PC-9 (cell line): ENCODE data around the gene ERC2. TPM values are rescaled to one million over a fixed set of nuclear protein-coding genes. Genes with fewer than 3 reads are reported as not detected.

ENCODE experiments used
- BruUV-seq: library from RNA; stranded (reverse); fragments of 400-500 nt; replicated peaks from 2 replicates; lab custom pipeline; 2021; lab: Mats Ljungman, UMichigan
- CTCF ChIA-PET: fragments of 300-600 bp; sonication (Branson Sonifier 250); formaldehyde crosslinking; loops from one replicate; lab custom pipeline; 2022; ENCODE audit warnings: antibody characterized with exemption; lab: Charles Lee
- POLR2A ChIA-PET: fragments of 300-600 bp; sonication (Branson Sonifier 250); formaldehyde crosslinking; loops from one replicate; lab custom pipeline; 2022; ENCODE audit warnings: antibody characterized with exemption; ENCODE audit not compliant: unreplicated experiment; lab: Charles Lee
- DNase-seq, 2 experiments: peaks; one replicate each; pipeline versions ENCODE4 v3.0.0 to v3.0.0-alpha.2; 2015 to 2022; ENCODE audit warnings: mixed read lengths in 1 of 2
- H2AFZ ChIP-seq: fragments of 200-600 bp; sonication (generic); 2 replicates; pipeline ENCODE4 v1.8.1; 2017; ENCODE audit warnings: antibody characterized with exemption
- H3F3A ChIP-seq: fragments of 200-600 bp; sonication (generic); 2 replicates; pipeline ENCODE4 v1.8.1; 2017; ENCODE audit warnings: antibody characterized with exemption, mild to moderate bottlenecking, low read depth; ENCODE audit not compliant: insufficient read depth
- H3K27ac ChIP-seq: fragments of 200-600 bp; sonication (generic); 2 replicates; pipeline ENCODE4 v1.6.1; 2016; ENCODE audit warnings: mixed run types
- H3K27me3 ChIP-seq: fragments of 200-600 bp; sonication (generic); 2 replicates; pipeline ENCODE4 v1.6.1; 2016; ENCODE audit warnings: low read depth, mixed run types; ENCODE audit not compliant: insufficient read depth
- H3K36me3 ChIP-seq: fragments of 200-600 bp; sonication (generic); 2 replicates; pipeline ENCODE4 v1.6.1; 2016; ENCODE audit warnings: low read depth, mixed run types
- H3K4me1 ChIP-seq: fragments of 200-600 bp; sonication (generic); replicated peaks from 2 replicates; pipeline ENCODE4 v1.6.1; 2016; ENCODE audit warnings: mixed run types; ENCODE audit not compliant: insufficient read depth
- H3K4me2 ChIP-seq: fragments of 200-600 bp; sonication (generic); 2 replicates; pipeline ENCODE4 v1.6.1; 2017; ENCODE audit warnings: mixed run types
- H3K4me3 ChIP-seq: fragments of 200-600 bp; sonication (generic); 2 replicates; pipeline ENCODE4 v1.6.1; 2016; ENCODE audit warnings: mixed run types
- H3K79me2 ChIP-seq: fragments of 200-600 bp; sonication (generic); 2 replicates; pipeline ENCODE4 v1.6.1; 2017; ENCODE audit warnings: low read depth, mixed run types
- H3K9me2 ChIP-seq: fragments of 200-600 bp; sonication (generic); 2 replicates; pipeline ENCODE4 v1.8.1; 2017; ENCODE audit warnings: mild to moderate bottlenecking; ENCODE audit not compliant: insufficient read depth
- H3K9me3 ChIP-seq: fragments of 200-600 bp; sonication (generic); 2 replicates; pipeline ENCODE4 v1.8.1; 2016; ENCODE audit warnings: low read depth; ENCODE audit not compliant: insufficient read depth
- H4K20me1 ChIP-seq: fragments of 200-600 bp; sonication (generic); 2 replicates; pipeline ENCODE4 v1.8.1; 2017; ENCODE audit not compliant: insufficient read depth
- EZH2 ChIP-seq: fragments of 200-600 bp; sonication (generic); IDR thresholded peaks from 2 replicates; pipeline ENCODE4 v1.8.0; 2017; ENCODE audit warnings: antibody characterized with exemption, low read depth
- intact Hi-C: fragments of 100-400 bp; cut with micrococcal nuclease; formaldehyde crosslinking; loops from one replicate; pipeline ENCODE4 v1.10.0; 2022; ENCODE audit not compliant: unreplicated experiment
- total RNA-seq: library from RNA; stranded (reverse); gene quantifications from 2 replicates; pipeline ENCODE4 v1.2.3, GENCODE V29; 2021
- TF ChIP-seq, protein P1 (sequence below): fragments of 200-600 bp; sonication (generic); conservative IDR thresholded peaks from 2 replicates; pipeline ENCODE4 v1.6.1; 2017; ENCODE audit warnings: mixed run types, antibody characterized with exemption, mild to moderate bottlenecking, moderate library complexity

Gene ERC2
- total RNA-seq, 1 experiment from 2014 or later: 1.4 TPM

DNA sequence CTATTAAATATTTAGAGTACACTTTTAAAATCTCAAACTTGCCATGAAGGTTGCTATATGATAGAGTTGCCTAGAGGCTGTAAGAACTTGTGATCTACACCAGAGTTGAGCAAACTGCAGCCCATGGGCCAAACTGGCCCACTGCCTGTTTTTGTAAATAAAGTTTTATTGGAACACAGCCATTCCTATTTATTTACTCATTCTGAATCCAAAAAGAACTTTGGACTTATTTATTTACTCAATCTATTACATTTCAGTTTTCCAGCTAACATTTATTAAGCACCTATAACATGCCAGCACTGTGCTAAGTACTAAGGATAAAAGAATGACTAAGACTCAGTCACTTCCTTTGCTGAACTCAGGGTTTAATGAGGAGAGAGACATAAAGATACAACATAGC, 403.6 kb downstream of the ERC2 start:
- no peaks in the 10 kb centered on the region for H3K36me3 ChIP-seq
- no peaks in the 10 kb centered on the region for H3K4me1 ChIP-seq
- H3K79me2 ChIP-seq: no peaks in the 10 kb centered on the region
- intact Hi-C loops: no loop called here
- H3K9me2 ChIP-seq: no peaks in the 10 kb centered on the region
- no TSS peak for BruUV-seq
- H4K20me1 ChIP-seq: no peaks in the 10 kb centered on the region
- POLR2A ChIA-PET: no interaction called here
- no peaks in the 10 kb centered on the region for H3K27me3 ChIP-seq
- no peak overlapping the region for H3K4me2 ChIP-seq
- H3F3A ChIP-seq: no peaks in the 10 kb centered on the region
- H3K27ac ChIP-seq: no peak overlapping the region
- H3K9me3 ChIP-seq: no peaks in the 10 kb centered on the region
- H2AFZ ChIP-seq: no peak overlapping the region
- CTCF ChIA-PET: no interaction called here
- no peak overlapping the region for H3K4me3 ChIP-seq
- DNase-seq: no peak
- TF ChIP-seq EZH2: no peak
- TF ChIP-seq, protein P1, sequence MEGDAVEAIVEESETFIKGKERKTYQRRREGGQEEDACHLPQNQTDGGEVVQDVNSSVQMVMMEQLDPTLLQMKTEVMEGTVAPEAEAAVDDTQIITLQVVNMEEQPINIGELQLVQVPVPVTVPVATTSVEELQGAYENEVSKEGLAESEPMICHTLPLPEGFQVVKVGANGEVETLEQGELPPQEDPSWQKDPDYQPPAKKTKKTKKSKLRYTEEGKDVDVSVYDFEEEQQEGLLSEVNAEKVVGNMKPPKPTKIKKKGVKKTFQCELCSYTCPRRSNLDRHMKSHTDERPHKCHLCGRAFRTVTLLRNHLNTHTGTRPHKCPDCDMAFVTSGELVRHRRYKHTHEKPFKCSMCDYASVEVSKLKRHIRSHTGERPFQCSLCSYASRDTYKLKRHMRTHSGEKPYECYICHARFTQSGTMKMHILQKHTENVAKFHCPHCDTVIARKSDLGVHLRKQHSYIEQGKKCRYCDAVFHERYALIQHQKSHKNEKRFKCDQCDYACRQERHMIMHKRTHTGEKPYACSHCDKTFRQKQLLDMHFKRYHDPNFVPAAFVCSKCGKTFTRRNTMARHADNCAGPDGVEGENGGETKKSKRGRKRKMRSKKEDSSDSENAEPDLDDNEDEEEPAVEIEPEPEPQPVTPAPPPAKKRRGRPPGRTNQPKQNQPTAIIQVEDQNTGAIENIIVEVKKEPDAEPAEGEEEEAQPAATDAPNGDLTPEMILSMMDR: no peak

DNA sequence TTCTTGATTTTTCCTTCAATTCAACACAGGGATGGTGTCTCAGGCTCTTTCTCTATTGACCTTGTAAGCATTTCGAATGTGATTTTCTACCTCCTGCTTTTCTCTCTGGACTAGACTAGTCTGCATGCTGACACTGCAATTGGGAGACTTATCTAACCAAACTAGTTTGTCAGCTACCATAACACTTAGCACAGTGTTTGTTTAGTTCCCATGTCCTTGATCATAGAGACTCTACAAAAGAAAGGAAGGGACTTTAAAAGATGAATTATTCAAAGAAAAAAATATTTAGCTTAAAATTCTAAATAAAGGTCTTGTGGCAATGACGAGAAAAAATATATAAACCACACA, 407.0 kb downstream of the ERC2 start:
- no peaks in the 10 kb centered on the region for H3K4me1 ChIP-seq
- ChIA-PET CTCF (no interaction called here), POLR2A (no interaction called here)
- H3K4me3 ChIP-seq: no peak overlapping the region
- no peaks in the 10 kb centered on the region for H3F3A ChIP-seq
- no peak overlapping the region for H2AFZ ChIP-seq
- no TSS peak for BruUV-seq
- intact Hi-C loops: no loop called here
- no peaks in the 10 kb centered on the region for H3K9me2 ChIP-seq
- no peaks in the 10 kb centered on the region for H3K27me3 ChIP-seq
- no peak for DNase-seq
- no peaks in the 10 kb centered on the region for H3K79me2 ChIP-seq
- H3K9me3 ChIP-seq: no peaks in the 10 kb centered on the region
- H3K27ac ChIP-seq: no peak overlapping the region
- H3K36me3 ChIP-seq: no peaks in the 10 kb centered on the region
- TF ChIP-seq EZH2: no peak
- TF ChIP-seq, protein P1: no peak
- no peak overlapping the region for H3K4me2 ChIP-seq
- H4K20me1 ChIP-seq: no peaks in the 10 kb centered on the region

DNA sequence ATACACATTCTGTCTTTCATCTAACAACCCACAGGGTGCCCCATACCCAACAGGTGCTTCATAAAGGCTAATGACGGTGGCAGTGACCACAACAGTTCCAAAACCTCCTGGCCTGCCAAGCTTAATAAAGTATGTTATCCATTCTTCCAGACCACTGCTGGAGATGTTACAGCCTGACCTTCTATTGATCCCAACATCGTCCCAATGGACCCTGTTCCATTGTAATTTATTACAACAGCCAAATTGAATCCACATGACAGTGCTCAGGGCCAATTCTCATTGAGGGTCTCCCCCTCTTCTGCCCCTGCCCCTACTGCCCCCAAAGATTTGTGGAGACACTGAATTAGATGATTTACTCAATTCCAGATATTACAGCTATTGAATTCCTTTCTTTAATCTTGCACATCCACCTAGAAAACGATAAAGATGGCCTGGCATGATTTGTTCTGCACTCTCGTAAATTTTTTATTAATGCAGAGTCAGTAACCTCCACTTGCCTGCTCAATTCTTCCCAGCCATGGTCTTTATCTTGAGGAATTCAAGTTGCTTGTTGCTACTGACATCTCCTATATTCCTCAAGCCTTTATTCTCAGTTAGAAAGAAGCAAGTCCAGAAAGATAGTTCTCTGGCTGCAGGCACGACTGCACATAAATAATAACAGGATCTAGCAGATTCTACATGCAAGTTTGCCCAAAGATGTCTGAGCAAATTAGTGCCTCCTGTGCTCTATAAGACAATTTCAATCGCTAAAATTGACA, 407.6 kb downstream of the ERC2 start:
- no TSS peak for BruUV-seq
- no peak for DNase-seq
- ChIA-PET CTCF (no interaction called here), POLR2A (no interaction called here)
- intact Hi-C loops: no loop called here
- H3K4me2 ChIP-seq: no peak overlapping the region
- no peak overlapping the region for H2AFZ ChIP-seq
- H4K20me1 ChIP-seq: no peaks in the 10 kb centered on the region
- H3K27me3 ChIP-seq: no peaks in the 10 kb centered on the region
- no peak overlapping the region for H3K27ac ChIP-seq
- no peaks in the 10 kb centered on the region for H3K79me2 ChIP-seq
- H3K9me3 ChIP-seq: no peaks in the 10 kb centered on the region
- TF ChIP-seq, protein P1: no peak
- no peak for TF ChIP-seq EZH2
- no peaks in the 10 kb centered on the region for H3F3A ChIP-seq
- H3K9me2 ChIP-seq: no peaks in the 10 kb centered on the region
- no peaks in the 10 kb centered on the region for H3K36me3 ChIP-seq
- no peak overlapping the region for H3K4me3 ChIP-seq
- H3K4me1 ChIP-seq: no peaks in the 10 kb centered on the region
